GM23248 (cell line): Measurements from ENCODE around the gene ANAPC15.

Source experiments
- EZH2 ChIP-seq: fragments of 200-600 bp; sonication (generic); IDR thresholded peaks from 2 replicates; pipeline ENCODE4 v1.6.1; 2018; ENCODE audit warnings: antibody characterized with exemption, mild to moderate bottlenecking; ENCODE audit not compliant: insufficient read depth, poor library complexity, severe bottlenecking
- EZH2phosphoT487 ChIP-seq: fragments of 200-600 bp; sonication (generic); IDR thresholded peaks from 2 replicates; pipeline ENCODE4 v1.6.1; 2018; ENCODE audit warnings: antibody characterized with exemption, moderate library complexity, mild to moderate bottlenecking, low read depth; ENCODE audit not compliant: insufficient read depth

GRCh38 chr11:72111300-72112142, 974 bp downstream of the ANAPC15 start:
- TF ChIP-seq EZH2phosphoT487: no peak
- TF ChIP-seq EZH2: no peak
